ENCODE data around the gene NFKBIB. TPM values are rescaled to one million over a fixed set of nuclear protein-coding genes. Genes with fewer than 3 reads are reported as not detected.

Gene NFKBIB
- total and polyA plus RNA-seq, 2 of the 13 experiments (the other 11 are each of a cell fraction or from before 2014, with no cell fraction given) = 8.6 to 14.9 TPM

DNA sequence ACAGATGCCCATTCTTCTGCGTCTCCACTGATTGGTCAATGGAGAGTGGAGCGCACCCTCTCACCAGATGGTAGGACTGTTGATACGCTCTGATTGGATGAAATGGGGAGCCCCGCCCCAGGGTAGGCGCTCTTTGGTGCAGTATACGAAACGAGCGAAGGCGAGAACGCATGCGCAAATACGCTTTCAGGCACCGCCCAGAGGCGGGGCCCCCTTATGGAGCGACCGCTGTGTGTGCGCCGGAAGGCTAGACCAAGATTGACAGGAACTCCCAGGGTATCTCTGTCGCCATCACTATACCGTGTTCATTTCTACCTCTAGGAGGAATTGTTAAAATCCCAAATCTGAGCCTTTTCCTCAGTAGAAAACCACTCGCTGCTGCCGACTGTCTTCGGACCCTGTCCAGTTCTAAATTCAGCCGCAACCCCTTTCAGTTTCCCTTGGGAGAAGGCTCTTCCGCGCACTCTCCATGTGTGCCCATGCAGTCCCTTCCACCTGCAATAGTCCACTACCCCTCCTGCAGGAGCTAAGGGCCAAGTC lies 49.3 kb upstream of the NFKBIB start (continued):
- TF ChIP-seq ZNF577 (CRISPR knock-in tag; IDR thresholded peaks at IDR 0.05; ENCODE audit: borderline replicate concordance, low read depth) (no peak), ZNF543 (CRISPR knock-in tag; IDR thresholded peaks at IDR 0.05) (no peak), ZNF883 (CRISPR knock-in tag; IDR thresholded peaks at IDR 0.05; ENCODE audit: not compliant biosample characterization) (no peak), NBN (conservative IDR thresholded peaks at IDR 0.05) (no peak), TOPORS (CRISPR knock-in tag; IDR thresholded peaks at IDR 0.05) (no peak), ZKSCAN1 (IDR thresholded peaks at IDR 0.05; ENCODE audit: low read length) (no peak), CCAR2 (optimal IDR thresholded peaks at IDR 0.05; ENCODE audit: low read depth, low read length) (no peak), NAIF1 (CRISPR knock-in tag; IDR thresholded peaks at IDR 0.05; ENCODE audit: borderline replicate concordance) (no peak), WIZ (CRISPR knock-in tag; IDR thresholded peaks at IDR 0.05) (no peak), YEATS4 (CRISPR knock-in tag; IDR thresholded peaks at IDR 0.05; ENCODE audit: borderline replicate concordance) (no peak), ZNF207 (IDR thresholded peaks at IDR 0.05; ENCODE audit: borderline replicate concordance) (no peak), HOXA7 (CRISPR knock-in tag; IDR thresholded peaks at IDR 0.05) (no peak), ZNF569 (CRISPR knock-in tag; IDR thresholded peaks at IDR 0.05; ENCODE audit: borderline replicate concordance) (no peak), RFX5 (IDR thresholded peaks at IDR 0.05; ENCODE audit: low read depth, low read length) (peak; percentile 85), EED (CRISPR knock-in tag; IDR thresholded peaks at IDR 0.05) (no peak), EHMT2 (IDR thresholded peaks at IDR 0.05; ENCODE audit: borderline replicate concordance, low read depth, low read length) (no peak), ZEB1 (IDR thresholded peaks at IDR 0.05; ENCODE audit: insufficient replicate concordance, low read depth) (no peak), ADNP (CRISPR knock-in tag; IDR thresholded peaks at IDR 0.05) (no peak), NFE2L2 (IDR thresholded peaks at IDR 0.05; ENCODE audit: low read length) (no peak), CBX2 (IDR thresholded peaks at IDR 0.05; ENCODE audit: low read depth, low read length) (no peak), CBX2 (CRISPR knock-in tag; IDR thresholded peaks at IDR 0.05; ENCODE audit: low read depth) (no peak)
- TF ChIP-seq, protein P1, sequence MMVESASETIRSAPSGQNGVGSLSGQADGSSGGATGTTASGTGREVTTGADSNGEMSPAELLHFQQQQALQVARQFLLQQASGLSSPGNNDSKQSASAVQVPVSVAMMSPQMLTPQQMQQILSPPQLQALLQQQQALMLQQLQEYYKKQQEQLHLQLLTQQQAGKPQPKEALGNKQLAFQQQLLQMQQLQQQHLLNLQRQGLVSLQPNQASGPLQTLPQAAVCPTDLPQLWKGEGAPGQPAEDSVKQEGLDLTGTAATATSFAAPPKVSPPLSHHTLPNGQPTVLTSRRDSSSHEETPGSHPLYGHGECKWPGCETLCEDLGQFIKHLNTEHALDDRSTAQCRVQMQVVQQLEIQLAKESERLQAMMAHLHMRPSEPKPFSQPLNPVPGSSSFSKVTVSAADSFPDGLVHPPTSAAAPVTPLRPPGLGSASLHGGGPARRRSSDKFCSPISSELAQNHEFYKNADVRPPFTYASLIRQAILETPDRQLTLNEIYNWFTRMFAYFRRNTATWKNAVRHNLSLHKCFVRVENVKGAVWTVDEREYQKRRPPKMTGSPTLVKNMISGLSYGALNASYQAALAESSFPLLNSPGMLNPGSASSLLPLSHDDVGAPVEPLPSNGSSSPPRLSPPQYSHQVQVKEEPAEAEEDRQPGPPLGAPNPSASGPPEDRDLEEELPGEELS (CRISPR knock-in tag; IDR thresholded peaks at IDR 0.05) = no peak
- TF ChIP-seq, protein P2, sequence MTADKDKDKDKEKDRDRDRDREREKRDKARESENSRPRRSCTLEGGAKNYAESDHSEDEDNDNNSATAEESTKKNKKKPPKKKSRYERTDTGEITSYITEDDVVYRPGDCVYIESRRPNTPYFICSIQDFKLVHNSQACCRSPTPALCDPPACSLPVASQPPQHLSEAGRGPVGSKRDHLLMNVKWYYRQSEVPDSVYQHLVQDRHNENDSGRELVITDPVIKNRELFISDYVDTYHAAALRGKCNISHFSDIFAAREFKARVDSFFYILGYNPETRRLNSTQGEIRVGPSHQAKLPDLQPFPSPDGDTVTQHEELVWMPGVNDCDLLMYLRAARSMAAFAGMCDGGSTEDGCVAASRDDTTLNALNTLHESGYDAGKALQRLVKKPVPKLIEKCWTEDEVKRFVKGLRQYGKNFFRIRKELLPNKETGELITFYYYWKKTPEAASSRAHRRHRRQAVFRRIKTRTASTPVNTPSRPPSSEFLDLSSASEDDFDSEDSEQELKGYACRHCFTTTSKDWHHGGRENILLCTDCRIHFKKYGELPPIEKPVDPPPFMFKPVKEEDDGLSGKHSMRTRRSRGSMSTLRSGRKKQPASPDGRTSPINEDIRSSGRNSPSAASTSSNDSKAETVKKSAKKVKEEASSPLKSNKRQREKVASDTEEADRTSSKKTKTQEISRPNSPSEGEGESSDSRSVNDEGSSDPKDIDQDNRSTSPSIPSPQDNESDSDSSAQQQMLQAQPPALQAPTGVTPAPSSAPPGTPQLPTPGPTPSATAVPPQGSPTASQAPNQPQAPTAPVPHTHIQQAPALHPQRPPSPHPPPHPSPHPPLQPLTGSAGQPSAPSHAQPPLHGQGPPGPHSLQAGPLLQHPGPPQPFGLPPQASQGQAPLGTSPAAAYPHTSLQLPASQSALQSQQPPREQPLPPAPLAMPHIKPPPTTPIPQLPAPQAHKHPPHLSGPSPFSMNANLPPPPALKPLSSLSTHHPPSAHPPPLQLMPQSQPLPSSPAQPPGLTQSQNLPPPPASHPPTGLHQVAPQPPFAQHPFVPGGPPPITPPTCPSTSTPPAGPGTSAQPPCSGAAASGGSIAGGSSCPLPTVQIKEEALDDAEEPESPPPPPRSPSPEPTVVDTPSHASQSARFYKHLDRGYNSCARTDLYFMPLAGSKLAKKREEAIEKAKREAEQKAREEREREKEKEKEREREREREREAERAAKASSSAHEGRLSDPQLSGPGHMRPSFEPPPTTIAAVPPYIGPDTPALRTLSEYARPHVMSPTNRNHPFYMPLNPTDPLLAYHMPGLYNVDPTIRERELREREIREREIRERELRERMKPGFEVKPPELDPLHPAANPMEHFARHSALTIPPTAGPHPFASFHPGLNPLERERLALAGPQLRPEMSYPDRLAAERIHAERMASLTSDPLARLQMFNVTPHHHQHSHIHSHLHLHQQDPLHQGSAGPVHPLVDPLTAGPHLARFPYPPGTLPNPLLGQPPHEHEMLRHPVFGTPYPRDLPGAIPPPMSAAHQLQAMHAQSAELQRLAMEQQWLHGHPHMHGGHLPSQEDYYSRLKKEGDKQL (CRISPR knock-in tag; IDR thresholded peaks at IDR 0.05; ENCODE audit: low read depth) = no peak
- TF ChIP-seq, protein P3, sequence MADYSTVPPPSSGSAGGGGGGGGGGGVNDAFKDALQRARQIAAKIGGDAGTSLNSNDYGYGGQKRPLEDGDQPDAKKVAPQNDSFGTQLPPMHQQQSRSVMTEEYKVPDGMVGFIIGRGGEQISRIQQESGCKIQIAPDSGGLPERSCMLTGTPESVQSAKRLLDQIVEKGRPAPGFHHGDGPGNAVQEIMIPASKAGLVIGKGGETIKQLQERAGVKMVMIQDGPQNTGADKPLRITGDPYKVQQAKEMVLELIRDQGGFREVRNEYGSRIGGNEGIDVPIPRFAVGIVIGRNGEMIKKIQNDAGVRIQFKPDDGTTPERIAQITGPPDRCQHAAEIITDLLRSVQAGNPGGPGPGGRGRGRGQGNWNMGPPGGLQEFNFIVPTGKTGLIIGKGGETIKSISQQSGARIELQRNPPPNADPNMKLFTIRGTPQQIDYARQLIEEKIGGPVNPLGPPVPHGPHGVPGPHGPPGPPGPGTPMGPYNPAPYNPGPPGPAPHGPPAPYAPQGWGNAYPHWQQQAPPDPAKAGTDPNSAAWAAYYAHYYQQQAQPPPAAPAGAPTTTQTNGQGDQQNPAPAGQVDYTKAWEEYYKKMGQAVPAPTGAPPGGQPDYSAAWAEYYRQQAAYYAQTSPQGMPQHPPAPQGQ (CRISPR knock-in tag; IDR thresholded peaks at IDR 0.05; ENCODE audit: borderline replicate concordance) = no peak
